A549 (cell line): ENCODE results near the gene CCDC40. TPM values are rescaled to one million over a fixed set of nuclear protein-coding genes. Genes with fewer than 3 reads are reported as not detected.

Experiments used
- ATAC-seq, 2 experiments: fragments of 200-7000 bp in 1 of 2; fragments of >200 bp in 1 of 2; cut with Nextera tagmentation in 1 of 2; cut with Tn5 transposase in 1 of 2; 3 replicates each; pipeline versions ENCODE4 v1.8.0 to v1.9.1; 2018 to 2020; ENCODE audit warnings: mild to moderate bottlenecking in 1 of 2, moderate library complexity in 1 of 2
- CTCF ChIA-PET: fragments of 300-600 bp; sonication (Branson Sonifier 250); formaldehyde crosslinking; extraction: SDS; loops from one replicate; lab custom pipeline; 2021; ENCODE audit warnings: antibody characterized with exemption, inconsistent platforms; lab: Yijun Ruan, JAX
- POLR2A ChIA-PET: fragments of 350-600 bp; formaldehyde crosslinking; extraction: SDS; loops from one replicate; lab custom pipeline; 2021; ENCODE audit warnings: antibody characterized with exemption, inconsistent platforms; lab: Yijun Ruan, JAX
- DNase-seq, 2 experiments: peaks; one replicate each; pipeline versions ENCODE4 v3.0.0 to v3.0.0-alpha.2; 2011 to 2016; ENCODE audit warnings: low read depth in 1 of 2, low spot score in 1 of 2
- FAIRE-seq: peaks from 2 replicates; lab custom pipeline; 2011; peaks lifted over from hg19 to GRCh38; lab: Jason Lieb, UNC
- H3K27ac ChIP-seq, 2 experiments: fragments of >200 bp; sonication (Bioruptor Twin); formaldehyde crosslinking; 3 replicates each; pipeline ENCODE4 v1.5.1; 2016 to 2017
- H3K4me1 ChIP-seq: fragments of >200 bp; sonication (Bioruptor Twin); formaldehyde crosslinking; 3 replicates; pipeline ENCODE4 v1.6.1; 2016
- H3K4me2 ChIP-seq: fragments of >200 bp; sonication (Bioruptor Twin); formaldehyde crosslinking; 3 replicates; pipeline ENCODE4 v1.6.1; 2016
- H3K4me3 ChIP-seq: fragments of >200 bp; sonication (Bioruptor Twin); formaldehyde crosslinking; 3 replicates; pipeline ENCODE4 v1.5.1; 2016
- H3K9me3 ChIP-seq: fragments of >200 bp; sonication (Bioruptor Twin); formaldehyde crosslinking; 3 replicates; pipeline ENCODE4 v1.6.1; 2016
- CHD2 ChIP-seq: fragments of 150-350 bp; IDR thresholded peaks from 2 replicates; pipeline ENCODE4 v1.6.1; 2014; ENCODE audit warnings: low read length; ENCODE audit not compliant: partially characterized antibody
- E2F6 ChIP-seq: IDR thresholded peaks from 2 replicates; pipeline ENCODE4 v1.6.1; 2012; ENCODE audit warnings: low read depth, borderline replicate concordance
- EHMT2 ChIP-seq: fragments of 200-600 bp; sonication (generic); IDR thresholded peaks from 2 replicates; pipeline ENCODE4 v1.6.1; 2016; ENCODE audit warnings: antibody characterized with exemption, low read depth, mild to moderate bottlenecking, moderate library complexity
- ELK1 ChIP-seq: fragments of 150-350 bp; IDR thresholded peaks from 2 replicates; pipeline ENCODE4 v1.6.1; 2014; ENCODE audit warnings: low read depth, mild to moderate bottlenecking, low read length
- FOSL2 ChIP-seq, 2 experiments: fragments of 450-650 bp in 1 of 2; fragments of >200 bp in 1 of 2; sonication (Bioruptor Twin) in 1 of 2; formaldehyde crosslinking; IDR thresholded peaks; 2 replicates each; pipeline versions ENCODE4 v1.5.0 to v1.6.1; 2016 to 2020; ENCODE audit warnings: mild to moderate bottlenecking in 1 of 2, moderate library complexity in 1 of 2
- HDAC2 ChIP-seq: fragments of 200-600 bp; sonication (generic); IDR thresholded peaks from 2 replicates; pipeline ENCODE4 v1.6.1; 2016
- HMGXB4 ChIP-seq: fragments of 250-450 bp; sonication (Bioruptor Pico); IDR thresholded peaks from 2 replicates; pipeline ENCODE4 v1.5.0; 2021; ENCODE audit warnings: mild to moderate bottlenecking, moderate library complexity, borderline replicate concordance
- HOXB13 ChIP-seq: fragments of 250-450 bp; sonication (Bioruptor Pico); IDR thresholded peaks from 2 replicates; pipeline ENCODE4 v1.5.0; 2020; ENCODE audit warnings: low read depth, mild to moderate bottlenecking, moderate library complexity
- JUNB ChIP-seq: fragments of >200 bp; sonication (Bioruptor Twin); formaldehyde crosslinking; IDR thresholded peaks from 2 replicates; pipeline ENCODE4 v1.6.1; 2016
- KDM1A ChIP-seq: fragments of 200-600 bp; sonication (generic); IDR thresholded peaks from 2 replicates; pipeline ENCODE4 v1.6.1; 2016; ENCODE audit warnings: low read depth, mild to moderate bottlenecking
- PBX3 ChIP-seq: IDR thresholded peaks from 2 replicates; pipeline ENCODE4 v1.6.1; 2012
- POLR2A ChIP-seq: IDR thresholded peaks from 2 replicates; pipeline ENCODE4 v1.6.1; 2012; ENCODE audit warnings: mild to moderate bottlenecking, low read length
- RARB ChIP-seq: fragments of 250-450 bp; sonication (Bioruptor Pico); IDR thresholded peaks from 2 replicates; pipeline ENCODE4 v1.8.0; 2021; ENCODE audit warnings: mild to moderate bottlenecking, moderate library complexity
- REST ChIP-seq: fragments of 200-600 bp; sonication (generic); IDR thresholded peaks from 2 replicates; pipeline ENCODE4 v1.6.1; 2016; ENCODE audit warnings: antibody characterized with exemption, mild to moderate bottlenecking, moderate library complexity
- TFCP2L1 ChIP-seq: fragments of 250-450 bp; sonication (Bioruptor Pico); IDR thresholded peaks from 2 replicates; pipeline ENCODE4 v1.5.0; 2021; ENCODE audit warnings: mild to moderate bottlenecking
- USF2 ChIP-seq: fragments of 450-650 bp; IDR thresholded peaks from 2 replicates; pipeline ENCODE4 v1.6.1; 2014; ENCODE audit warnings: antibody characterized with exemption
- ZSCAN20 ChIP-seq: fragments of 250-450 bp; sonication (Bioruptor Pico); IDR thresholded peaks from 2 replicates; pipeline ENCODE4 v1.8.0; 2022; ENCODE audit warnings: mild to moderate bottlenecking, moderate library complexity
- WGBS: methylation state at CpG from one replicate; pipeline ENCODE4 v1.1.6; 2017; ENCODE audit errors: missing lambda C conversion rate; 5-methylcytosine and 5-hydroxymethylcytosine counted together
- polyA plus RNA-seq, 4 experiments: library from polyadenylated mRNA; depleted of rRNA in 3 of 4; stranded (reverse); fragments of >200 nt; fragmentation: RNase III in 1 of 4; extraction: RNeasy Plus Mini Kit Qiagen cat#74134 plus additional on column Dnase treatment in 1 of 4; gene quantifications; 2 replicates in 3 of 4; 3 replicates in 1 of 4; pipeline ENCODE4 v1.2.3, GENCODE V29; 2011 to 2017

Gene CCDC40
- polyA plus RNA-seq, 2 of the 4 experiments (the other 2 are of a cell fraction) = 5.9 to 11.3 TPM

- ChIA-PET CTCF (interaction anchor here (0.7 to 7.5 kb wide), 17 partner anchors 12 to 267 kb away, joined by 3 to 154 read pairs (median 9); partner anchors contain the start of genes CBX4 and CBX8), POLR2A (interaction anchor here (2.0 kb wide), 1 partner anchor 151 kb away, joined by 10 read pairs; the partner anchor contains the start of gene CBX4)
- DNase-seq = no peak
- no peak for FAIRE-seq
- no peak for TF ChIP-seq JUNB
- no peak for TF ChIP-seq USF2
- ATAC-seq = no peak
- no peak overlapping the region for H3K4me3 ChIP-seq
- H3K27ac ChIP-seq = peak overlapping the region; percentile 9 to 89; a peak in 5 of 6 replicates
- no peak overlapping the region; the same call in 2 of the 3 replicates for H3K4me2 ChIP-seq
- 83% methylated on average over 21 of the region's 21 CpGs for WGBS
- peaks cover 86% of the 10 kb centered on the region for H3K4me1 ChIP-seq
- H3K9me3 ChIP-seq = no peaks in the 10 kb centered on the region
Observed at GRCh38 chr17:79990051-79990592, 46.3 kb upstream of the CCDC40 start.

- H3K27ac ChIP-seq = peak overlapping the region; percentile 69 to 89; a peak in 5 of 6 replicates
- H3K9me3 ChIP-seq = no peaks in the 10 kb centered on the region
- POLR2A ChIA-PET = interaction anchor here (2.0 kb wide), 1 partner anchor 151 kb away, joined by 10 read pairs; the partner anchor contains the start of gene CBX4
- peak overlapping the region; percentile 99; the same call in 2 of the 3 replicates for H3K4me2 ChIP-seq
- ATAC-seq (no peak), FAIRE-seq (no peak), DNase-seq (no peak)
- 91% methylated on average over 17 of the region's 17 CpGs for WGBS
- H3K4me3 ChIP-seq = no peak overlapping the region
- peaks cover 86% of the 10 kb centered on the region for H3K4me1 ChIP-seq
- CTCF ChIA-PET = interaction anchor here (0.7 to 7.5 kb wide), 17 partner anchors 12 to 268 kb away, joined by 3 to 154 read pairs (median 9); partner anchors contain the start of genes CBX4 and CBX8
- TF ChIP-seq FOSL2 (IDR thresholded peaks at IDR 0.05) (no peak), FOSL2 (CRISPR knock-in tag; IDR thresholded peaks at IDR 0.05) (no peak), REST (no peak), E2F6 (no peak), ZSCAN20 (no peak), POLR2A (no peak), TFCP2L1 (CRISPR knock-in tag) (no peak), HMGXB4 (no peak), KDM1A (no peak), RARB (CRISPR knock-in tag) (no peak), PBX3 (no peak), HOXB13 (CRISPR knock-in tag) (no peak), CHD2 (no peak), ELK1 (no peak), EHMT2 (no peak), JUNB (no peak), HDAC2 (no peak)
Observed at GRCh38 chr17:79990704-79991103, 45.7 kb upstream of the CCDC40 start.
